GM19438 (cell line): ENCODE results near the gene DAPK2.

Experiments
- ATAC-seq: cut with Tn5 transposase; IDR thresholded peaks from one replicate; pipeline ENCODE4 v1.9.1; 2021; ENCODE audit warnings: low read depth; ENCODE audit not compliant: unreplicated experiment

Gene DAPK2

GRCh38 chr15:63920504-63921175, 125.6 kb downstream of the DAPK2 start:
- ATAC-seq: no peak

- no peak for ATAC-seq
These were observed 127.4 kb downstream of the DAPK2 start for GRCh38 chr15:63918901-63919348.

GRCh38 chr15:63918317-63918672, 128.0 kb downstream of the DAPK2 start:
- no peak for ATAC-seq

GRCh38 chr15:63917588-63918316, 128.5 kb downstream of the DAPK2 start:
- no peak for ATAC-seq

- ATAC-seq: no peak
These were observed 130.2 kb downstream of the DAPK2 start for GRCh38 chr15:63915873-63916771.

GRCh38 chr15:63915209-63915872, 130.9 kb downstream of the DAPK2 start:
- ATAC-seq: no peak

- no peak for ATAC-seq
These were observed 132.4 kb downstream of the DAPK2 start for GRCh38 chr15:63913786-63914315.

- ATAC-seq: no peak
These were observed 132.9 kb downstream of the DAPK2 start for GRCh38 chr15:63913336-63913735.

- ATAC-seq: no peak
These were observed 134.1 kb downstream of the DAPK2 start for GRCh38 chr15:63912061-63912615.

GRCh38 chr15:63911160-63911559, 135.1 kb downstream of the DAPK2 start:
- no peak for ATAC-seq

- ATAC-seq: no peak
These were observed 136.4 kb downstream of the DAPK2 start for GRCh38 chr15:63909819-63910437.

GRCh38 chr15:63908991-63909390, 137.3 kb downstream of the DAPK2 start:
- no peak for ATAC-seq

- ATAC-seq: no peak
These were observed 138.0 kb downstream of the DAPK2 start for GRCh38 chr15:63908281-63908680.

GRCh38 chr15:63907521-63907920, 138.8 kb downstream of the DAPK2 start:
- no peak for ATAC-seq

GRCh38 chr15:63906266-63906584, 140.1 kb downstream of the DAPK2 start:
- no peak for ATAC-seq

GRCh38 chr15:63905558-63906265, 140.6 kb downstream of the DAPK2 start:
- ATAC-seq: no peak

- ATAC-seq: no peak
These were observed 141.2 kb downstream of the DAPK2 start for GRCh38 chr15:63905131-63905530.

GRCh38 chr15:63904042-63904441, 142.2 kb downstream of the DAPK2 start:
- ATAC-seq: no peak

- ATAC-seq: no peak
These were observed 143.6 kb downstream of the DAPK2 start for GRCh38 chr15:63902671-63903035.
